DMS 273 (cell line): ENCODE measurements around the gene RPL27A.
A peak's percentile ranks its signal among the peaks of the same experiment; 100 is the strongest.

Source experiments
- DNase-seq: peaks from one replicate; lab custom pipeline; 2025; ENCODE audit not compliant: unreplicated experiment; lab: John Stamatoyannopoulos, UW

The RPL27A gene

DNA sequence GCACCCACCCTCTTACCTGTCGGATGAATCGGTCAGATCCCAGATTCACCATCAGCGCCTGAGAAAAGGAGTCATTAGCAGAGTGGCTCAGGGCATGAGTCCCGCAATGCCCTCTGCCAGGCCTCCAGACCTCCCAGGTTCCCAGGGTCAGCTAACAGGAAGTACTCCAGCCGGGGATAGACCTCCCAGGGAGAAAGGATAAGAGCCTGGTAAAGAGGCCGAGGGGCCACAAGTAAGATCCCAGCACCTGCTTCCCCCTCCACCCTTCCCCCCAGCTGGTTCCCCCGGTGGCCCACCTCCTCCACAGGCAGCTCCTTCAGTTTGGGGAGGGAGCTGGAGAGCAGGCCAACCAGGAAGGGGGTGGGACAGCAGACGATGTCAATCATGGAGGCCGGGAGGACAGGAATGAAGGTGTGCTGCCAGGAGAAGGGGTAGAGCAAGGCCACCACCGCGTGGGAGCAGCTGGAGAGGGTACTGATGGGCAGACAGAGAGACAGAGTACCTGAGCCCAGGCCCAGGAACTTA, 16.4 kb downstream of the RPL27A start:
- no peak for DNase-seq

DNA sequence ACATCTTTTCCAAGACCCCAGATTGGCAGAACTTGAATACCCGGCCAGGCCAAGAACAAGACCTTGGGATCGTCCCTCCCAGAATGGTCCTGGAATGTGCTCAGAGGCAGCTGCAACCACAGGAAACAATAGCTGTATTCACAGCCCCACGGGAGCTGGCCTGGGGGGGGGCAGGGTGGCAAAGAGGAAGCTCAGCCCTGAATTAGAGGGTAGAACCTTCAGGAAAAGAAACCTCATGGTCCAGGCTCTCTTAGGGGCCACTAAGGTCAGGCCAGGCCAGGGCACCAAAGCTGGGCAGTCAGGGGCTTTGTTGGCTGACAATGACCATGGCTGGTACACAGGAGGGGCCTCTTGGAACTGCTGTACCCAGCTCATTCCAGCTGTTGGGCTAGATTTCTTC, 17.3 kb downstream of the RPL27A start:
- no peak for DNase-seq

- no peak for DNase-seq
Observed at GRCh38 chr11:8701891-8702597, 19.5 kb downstream of the RPL27A start.

DNA sequence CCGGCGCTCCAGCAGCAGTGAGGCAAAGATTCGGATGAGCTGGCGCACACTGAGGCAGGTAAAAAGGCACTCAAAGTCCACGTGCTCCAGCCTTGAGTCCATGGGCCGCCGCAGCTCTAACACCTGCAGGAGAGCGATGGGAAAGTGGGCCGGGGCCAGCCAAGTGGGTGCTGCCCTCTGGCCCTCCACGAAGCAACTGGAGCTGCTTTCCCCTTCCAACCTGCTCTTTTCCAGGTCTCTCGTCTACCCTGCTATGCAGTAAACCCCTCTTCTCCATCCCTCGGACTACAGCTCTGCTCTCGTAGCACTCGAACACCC, 20.0 kb downstream of the RPL27A start:
- DNase-seq, result no peak

DNA sequence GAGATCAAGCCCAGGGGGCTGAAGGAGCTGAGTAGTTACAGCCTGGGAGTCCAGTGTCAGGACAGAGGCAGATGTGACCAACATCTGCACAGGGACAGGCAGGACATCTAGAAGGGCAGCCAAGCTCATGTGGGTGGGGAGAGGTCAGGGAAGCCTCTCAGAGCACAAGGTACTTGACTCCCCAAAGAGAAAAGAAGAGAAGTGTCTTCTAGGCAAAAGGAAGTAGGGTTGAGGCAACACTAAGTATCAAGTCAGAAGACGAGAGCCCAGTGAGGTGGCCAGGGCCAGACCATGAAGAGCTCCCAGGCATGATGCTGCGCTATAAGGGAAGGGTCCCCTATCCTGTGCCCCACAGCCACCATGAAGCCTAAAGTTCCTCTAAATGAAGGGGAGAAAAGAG, 21.5 kb downstream of the RPL27A start:
- no peak for DNase-seq

DNA sequence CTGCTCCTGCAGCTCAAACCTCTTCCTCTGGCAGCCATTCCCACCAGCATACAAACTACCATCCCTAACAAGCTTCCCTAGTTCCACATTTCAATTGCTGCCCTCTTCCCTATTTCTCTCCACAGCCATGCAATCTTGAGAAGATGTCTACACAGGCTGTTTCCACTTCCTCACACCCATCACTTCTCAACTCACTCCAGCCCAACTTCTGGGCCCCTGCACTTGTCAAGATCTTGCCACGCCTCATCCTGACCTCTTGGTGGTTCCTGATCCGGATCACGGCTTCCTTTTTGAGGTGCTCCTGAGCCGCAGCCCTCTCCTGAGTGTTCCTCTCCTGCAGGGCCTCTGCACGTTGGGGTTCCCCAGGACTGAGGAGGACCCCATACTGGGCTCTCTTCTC, 22.6 kb downstream of the RPL27A start:
- no peak for DNase-seq

DNA sequence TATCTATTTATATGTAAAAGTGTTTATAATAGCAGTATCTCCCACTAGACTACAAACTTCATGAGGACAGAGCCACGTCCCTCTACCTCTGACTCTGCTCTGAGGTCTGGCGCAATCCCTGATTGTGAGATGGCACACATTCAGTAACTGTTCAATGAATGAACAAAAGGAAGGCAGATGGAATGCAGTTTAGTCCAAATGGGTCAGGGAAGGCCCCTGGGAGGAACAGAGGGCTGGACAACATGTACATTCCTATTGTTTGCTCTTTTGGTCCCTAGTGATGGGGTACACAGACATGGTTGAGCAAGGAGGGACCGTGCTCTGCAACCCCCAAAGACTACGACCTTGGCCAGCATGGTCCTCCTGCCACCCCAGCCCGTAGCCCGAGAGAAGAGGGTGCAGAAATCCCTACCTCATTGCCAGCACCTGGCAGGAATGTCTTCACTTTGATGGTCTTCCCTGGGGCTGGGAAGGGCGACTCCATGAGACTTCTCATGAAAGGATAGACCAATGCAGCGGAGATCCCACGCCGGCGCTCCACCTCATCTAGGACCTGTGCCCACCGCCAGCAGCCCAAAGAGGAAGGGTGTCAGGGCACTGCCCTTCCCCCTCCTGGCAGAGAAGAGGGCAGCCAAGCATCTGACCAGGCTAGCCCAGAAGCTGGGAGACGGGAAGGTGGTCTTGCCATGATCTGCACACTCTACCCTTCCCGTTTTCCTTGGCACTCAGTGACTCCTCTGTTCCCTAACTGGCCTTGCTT, 24.3 kb downstream of the RPL27A start:
- no peak for DNase-seq

- DNase-seq, result peak; percentile 40
Observed at GRCh38 chr11:8707541-8708191, 25.1 kb downstream of the RPL27A start.

DNA sequence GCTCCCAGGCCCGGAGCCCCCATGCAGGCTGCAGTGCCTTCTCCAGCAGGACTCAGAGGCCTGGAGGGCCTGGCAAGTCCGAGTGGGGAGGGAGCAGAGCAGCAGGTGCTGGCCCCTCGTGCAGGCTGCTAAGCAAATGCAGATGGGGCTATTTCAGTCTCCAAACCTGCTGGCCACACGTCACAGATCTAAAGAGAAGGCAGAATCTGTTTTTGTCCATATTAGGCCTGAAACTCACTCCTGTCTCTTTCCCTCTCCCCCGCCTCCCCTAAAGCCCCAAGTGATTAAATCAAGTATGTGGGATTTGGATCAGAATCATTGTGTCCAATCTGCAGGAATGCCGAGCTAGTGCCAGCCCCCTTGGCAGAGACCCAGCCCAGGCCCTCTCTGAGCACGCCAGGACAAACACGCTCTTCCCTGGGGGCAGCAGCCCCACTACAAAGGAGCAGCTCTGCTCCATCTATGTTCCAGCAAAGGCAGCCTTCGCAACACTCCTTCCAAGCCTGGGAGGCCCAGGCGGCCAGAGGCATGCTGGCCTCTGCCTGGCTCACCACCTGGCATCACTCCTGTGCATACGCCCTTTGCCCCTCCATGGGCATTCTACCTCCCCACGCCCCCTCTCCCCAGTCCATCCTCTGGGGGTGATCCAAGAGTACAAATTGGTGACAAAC, 26.5 kb downstream of the RPL27A start:
- DNase-seq, result peak; percentile 69

- no peak for DNase-seq
Observed at GRCh38 chr11:8709777-8710176, 27.2 kb downstream of the RPL27A start.

- DNase-seq, result no peak
Observed at GRCh38 chr11:8711895-8712442, 29.4 kb downstream of the RPL27A start.

DNA sequence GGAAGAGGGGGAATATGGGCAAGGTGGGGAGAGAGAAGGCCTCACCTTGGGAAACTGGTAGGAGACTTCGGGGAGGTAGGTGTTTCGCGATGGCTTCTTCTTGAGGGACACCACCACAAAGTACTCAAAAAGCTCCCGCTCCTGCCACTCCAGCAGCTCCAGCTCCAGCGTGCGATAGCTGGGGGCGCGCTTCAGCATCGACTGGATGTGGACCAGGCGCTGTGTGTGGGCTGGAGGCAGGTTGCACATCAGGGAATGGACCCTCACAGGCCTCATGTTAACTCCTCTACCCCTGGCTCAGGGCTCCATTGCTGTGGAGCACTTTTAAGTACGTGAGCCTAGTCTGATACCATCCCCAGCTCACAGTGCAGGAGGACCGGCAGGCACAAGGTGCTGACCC, 29.9 kb downstream of the RPL27A start:
- DNase-seq, result no peak

GRCh38 chr11:8713760-8714454, 31.3 kb downstream of the RPL27A start:
- DNase-seq, result no peak

DNA sequence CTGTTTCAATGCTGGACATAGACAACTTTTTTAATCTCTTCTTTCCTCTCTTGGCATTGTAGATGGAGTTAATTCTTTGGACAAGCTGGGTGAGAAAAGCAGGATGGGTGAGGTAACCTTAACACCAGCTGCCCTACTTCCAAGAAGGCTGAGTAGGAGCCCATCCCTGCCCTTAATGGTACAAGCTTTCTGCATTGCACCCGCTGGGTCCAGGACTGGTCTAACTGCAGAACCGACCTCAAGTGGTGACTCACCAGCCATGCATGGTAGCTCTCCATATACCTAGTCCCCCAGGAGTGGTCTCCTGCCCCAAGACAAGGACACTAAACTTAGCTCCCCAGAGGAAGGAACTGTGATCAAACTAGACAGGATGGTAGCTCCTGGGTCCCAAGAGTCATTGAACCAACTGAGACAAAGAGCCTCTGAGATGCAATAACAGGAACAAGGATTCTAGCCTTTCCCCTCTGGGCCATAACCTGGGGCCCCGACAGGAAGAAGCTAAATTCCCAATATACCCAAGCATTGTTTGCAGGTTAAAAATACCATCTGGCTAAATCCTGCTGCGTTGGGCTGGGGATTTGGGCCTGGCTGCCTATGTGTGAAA, 32.1 kb downstream of the RPL27A start:
- DNase-seq, result no peak

DNA sequence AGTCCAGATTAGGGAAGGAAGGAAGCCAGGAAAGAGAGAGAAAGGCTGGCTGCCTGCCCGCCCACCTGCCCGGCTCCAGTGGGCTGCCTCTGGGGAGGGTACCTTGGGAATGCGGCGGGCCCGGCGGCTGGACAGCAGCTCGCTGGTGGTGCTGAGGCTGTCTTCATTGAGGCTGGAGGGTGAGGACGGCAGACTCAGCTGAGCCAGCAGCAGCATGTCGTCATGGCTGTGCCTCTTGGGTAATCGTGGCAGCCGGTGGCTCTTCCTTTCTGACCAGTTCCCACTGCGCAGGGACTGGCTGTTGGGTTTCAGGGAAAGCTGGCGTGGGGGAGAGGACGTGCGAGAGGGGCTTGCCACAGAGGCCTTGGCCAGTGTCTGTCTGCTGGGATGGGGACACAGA, 32.9 kb downstream of the RPL27A start:
- no peak for DNase-seq

- no peak for DNase-seq
Observed at GRCh38 chr11:8717544-8717875, 34.9 kb downstream of the RPL27A start.

GRCh38 chr11:8717876-8718753, 35.5 kb downstream of the RPL27A start:
- DNase-seq, result no peak

GRCh38 chr11:8719211-8719649, 36.6 kb downstream of the RPL27A start:
- DNase-seq, result no peak

DNA sequence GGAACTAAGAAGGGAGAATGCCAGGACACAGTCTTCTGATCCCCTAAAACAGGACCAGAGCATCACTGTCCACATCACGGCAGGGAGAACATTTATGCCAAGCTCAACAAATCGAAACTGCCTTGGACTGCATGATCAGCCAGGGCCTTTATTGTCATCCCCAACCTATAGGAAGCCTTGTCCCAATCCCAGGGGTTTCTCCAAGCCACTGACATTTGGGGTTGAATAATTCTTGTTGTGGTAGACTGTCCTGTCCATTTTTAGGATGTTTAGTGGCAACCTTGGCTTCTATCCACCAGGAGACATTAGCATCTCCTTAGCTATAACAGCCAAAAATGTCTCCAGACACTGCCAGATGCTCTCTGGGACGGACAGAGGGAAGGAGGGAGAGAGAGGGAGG, 37.1 kb downstream of the RPL27A start:
- no peak for DNase-seq
